Midbrain (tissue), 1 donor: ENCODE results near the gene PPP1R13B.

Experiments used
- DNase-seq: peaks from one replicate; lab custom pipeline; 2025; lab: John Stamatoyannopoulos, UW

The PPP1R13B gene

GRCh38 chr14:103775506-103775905 is 71.9 kb downstream of the PPP1R13B start:
- DNase-seq = peak; percentile 64

- DNase-seq = no peak
These were observed 73.9 kb downstream of the PPP1R13B start for GRCh38 chr14:103773521-103773920.

DNA sequence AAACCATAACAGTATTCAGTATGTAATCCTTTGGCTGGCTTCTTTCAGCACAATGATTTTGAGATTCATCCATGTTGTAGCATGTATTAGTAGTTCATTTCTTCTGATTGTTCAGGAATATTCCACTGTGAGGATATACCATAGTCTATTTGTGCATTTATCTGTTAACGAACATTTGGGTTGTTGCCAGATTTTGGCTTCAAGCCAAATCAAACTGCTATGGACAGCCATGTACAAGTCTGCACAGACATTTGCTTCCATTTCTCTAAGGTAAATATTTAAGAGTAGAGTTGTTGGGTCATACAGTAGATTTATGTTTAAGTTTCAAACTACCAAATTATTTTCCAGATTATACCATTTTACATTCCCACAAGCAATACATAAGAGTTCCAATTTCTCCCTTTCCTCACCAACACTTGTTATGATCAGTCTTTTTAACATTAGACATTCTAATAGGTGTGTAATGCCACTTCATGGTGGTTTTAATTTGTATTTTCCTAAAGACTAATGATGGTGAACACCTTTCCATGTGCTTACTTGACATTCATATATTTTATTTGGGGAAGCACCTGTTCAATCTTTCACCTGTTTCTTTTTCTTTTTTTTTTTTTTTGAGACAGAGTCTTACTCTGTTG is 75.2 kb downstream of the PPP1R13B start:
- DNase-seq = no peak

- no peak for DNase-seq
These were observed 76.5 kb downstream of the PPP1R13B start for GRCh38 chr14:103770902-103771301.

- DNase-seq = no peak
These were observed 76.9 kb downstream of the PPP1R13B start for GRCh38 chr14:103770500-103770899.

DNA sequence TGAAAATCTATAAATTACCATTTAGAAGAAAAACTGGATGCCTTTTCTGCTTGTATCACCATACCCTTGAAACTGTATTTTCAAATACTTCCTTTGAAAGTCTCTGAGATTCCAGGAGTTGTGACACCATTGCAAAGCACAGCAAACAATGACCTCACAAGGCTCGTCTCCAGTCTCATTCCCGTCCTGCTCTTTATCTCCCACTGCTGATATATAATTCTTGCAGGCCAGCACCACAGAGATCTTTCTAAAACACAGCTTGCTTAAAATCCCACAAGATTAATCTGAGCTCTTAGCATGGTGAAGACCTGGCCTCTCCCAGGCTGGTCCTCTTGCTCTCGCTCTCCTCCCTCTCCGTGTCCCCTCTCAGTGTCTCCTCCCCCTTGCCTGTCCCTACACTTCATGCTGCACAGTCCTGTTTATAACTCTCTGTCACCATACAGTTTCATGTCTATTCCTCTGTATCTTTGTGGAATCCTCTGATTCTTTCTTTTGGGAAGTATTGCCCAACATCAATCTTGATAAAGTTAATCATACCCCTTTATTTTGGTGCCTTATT is 80.0 kb downstream of the PPP1R13B start:
- no peak for DNase-seq

- no peak for DNase-seq
These were observed 81.8 kb downstream of the PPP1R13B start for GRCh38 chr14:103765526-103765925.

DNA sequence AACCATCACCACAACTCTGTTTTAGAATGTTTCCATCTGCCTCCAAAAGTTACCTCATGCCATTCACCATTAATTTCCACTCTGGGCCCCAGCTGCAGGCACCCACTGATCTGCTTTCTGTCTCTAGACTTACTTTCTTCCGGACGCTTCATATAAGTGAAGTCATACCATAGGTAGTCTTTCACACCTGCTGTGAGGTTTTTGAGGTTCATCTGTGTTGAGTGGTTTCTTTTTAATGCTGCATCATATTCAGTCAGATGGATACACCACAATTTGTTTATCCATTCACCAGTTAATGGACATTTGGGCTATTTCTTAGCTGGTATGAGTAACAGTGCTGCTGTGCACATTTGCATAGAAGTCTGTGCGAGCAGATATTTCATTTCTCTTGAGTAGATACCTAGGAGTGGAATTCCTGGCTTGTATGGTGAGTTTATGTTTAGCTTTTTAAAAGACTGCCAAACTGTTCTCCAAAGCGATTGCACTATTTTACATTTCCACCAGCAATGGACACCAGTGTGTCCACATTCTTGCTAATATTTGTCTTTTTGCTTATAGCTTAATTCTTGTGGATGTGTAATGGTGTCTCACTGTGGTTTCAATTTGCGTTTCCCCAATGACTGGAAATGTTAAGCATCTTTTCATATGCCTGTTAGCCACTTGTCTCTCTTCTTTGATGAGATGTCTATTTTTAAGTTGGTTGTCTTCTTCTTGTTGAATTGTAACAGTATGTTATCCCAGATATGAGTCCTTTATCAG is 83.5 kb downstream of the PPP1R13B start:
- DNase-seq = no peak

DNA sequence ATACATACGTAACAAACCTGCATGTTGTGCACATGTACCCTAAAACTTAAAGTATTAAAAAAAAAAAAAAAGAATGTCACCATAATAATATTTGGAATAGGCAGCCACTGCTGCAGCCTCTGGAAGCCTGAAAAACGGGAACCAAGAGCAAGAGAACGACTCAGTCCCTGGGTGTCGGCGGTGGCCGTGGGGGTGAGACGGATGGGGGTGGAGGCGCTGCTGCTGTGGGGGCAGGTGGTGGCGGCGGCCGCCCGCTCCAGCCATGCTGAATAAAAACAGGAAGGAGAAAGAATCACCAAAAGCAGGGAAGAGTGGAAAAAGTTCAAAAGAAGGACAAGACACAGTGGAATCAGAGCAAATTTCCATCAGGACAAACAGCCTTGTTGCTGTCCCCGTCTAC is 84.8 kb downstream of the PPP1R13B start:
- DNase-seq = no peak

DNA sequence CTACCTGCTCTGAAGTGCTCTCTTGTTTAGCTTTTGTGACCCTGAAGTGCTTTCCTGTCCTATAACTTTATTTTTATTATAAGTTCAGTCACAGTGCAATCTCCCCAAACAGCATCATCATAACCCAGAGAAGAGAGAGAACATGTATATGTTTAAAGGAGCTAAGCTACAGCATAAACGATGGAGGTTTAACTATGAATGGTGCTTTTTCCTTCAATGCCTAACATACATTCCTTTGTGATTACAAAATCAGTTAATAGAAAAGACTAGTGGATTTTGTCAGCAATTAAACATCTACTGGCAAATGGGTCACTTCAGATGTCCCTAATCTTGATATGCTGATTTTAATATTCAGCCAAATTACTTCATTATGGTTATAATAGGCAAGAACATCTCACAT is 85.3 kb downstream of the PPP1R13B start:
- DNase-seq = no peak

DNA sequence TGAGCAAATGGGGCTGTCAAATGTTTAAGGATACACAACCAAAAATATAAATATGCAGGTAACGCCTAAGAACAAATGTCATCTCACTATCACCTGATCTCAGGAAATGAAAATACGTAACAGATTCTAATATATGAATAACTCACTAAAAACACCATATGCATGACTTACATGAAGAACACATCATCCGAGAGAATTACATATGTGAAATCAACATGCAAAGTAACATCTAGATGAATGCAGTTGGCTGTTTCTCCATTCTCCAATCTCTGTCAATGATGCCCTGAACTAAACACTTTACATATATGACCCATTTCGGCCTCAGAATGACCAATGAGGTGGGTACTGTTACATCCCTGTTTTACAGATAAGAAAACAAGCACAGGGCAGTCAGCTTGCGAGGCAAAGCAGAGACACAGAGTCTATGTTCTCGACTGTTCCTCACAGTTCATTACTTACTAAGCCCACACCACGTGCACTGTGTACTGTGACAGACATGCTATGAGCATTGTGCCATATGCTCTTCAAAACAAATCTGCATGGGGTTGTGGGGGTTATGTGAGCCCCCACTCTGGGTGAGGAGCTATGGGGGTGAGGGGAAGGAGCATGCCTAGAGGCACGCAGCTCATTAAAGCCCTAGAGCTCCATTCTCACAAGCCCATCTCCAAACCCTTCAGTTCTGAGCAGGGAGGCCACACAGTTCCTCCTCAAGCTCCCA is 89.2 kb downstream of the PPP1R13B start:
- DNase-seq = no peak

- DNase-seq = no peak
These were observed 92.3 kb downstream of the PPP1R13B start for GRCh38 chr14:103755060-103755459.

DNA sequence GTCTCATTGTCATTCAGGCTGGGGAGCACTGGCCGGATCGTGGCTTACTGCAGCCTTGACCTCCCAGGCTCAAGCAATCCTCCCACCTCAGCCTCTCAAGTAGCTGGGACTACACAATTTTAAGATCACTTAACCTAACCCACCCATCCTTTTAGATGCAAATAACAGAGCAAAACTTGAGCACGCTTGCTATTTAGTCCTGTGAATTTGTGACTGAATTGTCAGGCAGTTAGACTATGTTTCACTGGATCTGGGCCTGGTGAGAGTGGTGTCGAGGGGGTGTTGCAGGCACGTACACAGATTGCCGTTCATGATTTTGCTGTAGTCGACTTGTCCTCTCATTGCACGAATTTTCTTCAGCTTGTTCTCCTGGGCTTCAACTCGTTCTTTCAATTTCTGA is 93.6 kb downstream of the PPP1R13B start:
- no peak for DNase-seq

GRCh38 chr14:103749860-103750259 is 97.5 kb downstream of the PPP1R13B start:
- no peak for DNase-seq

DNA sequence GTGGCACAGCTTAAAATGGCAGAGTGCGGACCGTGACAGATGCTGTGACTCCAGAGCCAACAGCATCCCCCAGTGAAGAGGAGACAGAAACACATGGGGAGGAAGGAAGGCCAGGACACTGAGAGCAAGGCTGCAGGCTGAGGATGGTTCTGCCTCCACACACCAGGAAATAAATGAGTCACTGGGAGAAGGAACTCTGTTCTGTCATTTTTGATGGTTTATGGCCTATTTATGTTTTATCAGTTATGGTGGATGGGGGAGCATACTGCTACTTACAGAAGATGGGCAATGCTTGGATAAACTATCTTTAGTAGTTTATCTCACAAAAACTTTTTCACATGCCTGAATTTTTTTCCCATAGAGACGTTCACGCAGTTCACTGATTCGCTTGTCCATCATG is 97.9 kb downstream of the PPP1R13B start:
- DNase-seq = no peak

- no peak for DNase-seq
These were observed 98.9 kb downstream of the PPP1R13B start for GRCh38 chr14:103748534-103748857.

DNA sequence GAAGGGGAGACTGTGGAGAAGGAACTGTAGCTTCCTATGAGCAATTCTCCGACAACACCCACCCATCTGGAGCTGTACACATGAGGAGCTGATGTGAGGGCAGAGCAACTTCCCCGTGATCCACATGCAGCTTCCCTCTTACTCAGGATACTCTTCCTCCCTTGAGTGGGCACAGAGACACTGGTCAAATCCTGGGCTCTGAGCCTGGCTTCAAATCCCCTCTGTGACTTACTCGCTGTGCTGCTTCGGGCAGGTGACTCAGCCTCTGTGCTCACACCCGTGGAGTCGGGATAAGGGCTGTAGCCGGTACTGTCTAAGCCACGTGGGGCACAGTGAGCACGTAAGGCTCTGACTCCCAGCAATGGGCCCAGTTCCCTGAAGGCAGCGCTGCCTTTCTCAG is 100.7 kb downstream of the PPP1R13B start:
- DNase-seq = no peak

DNA sequence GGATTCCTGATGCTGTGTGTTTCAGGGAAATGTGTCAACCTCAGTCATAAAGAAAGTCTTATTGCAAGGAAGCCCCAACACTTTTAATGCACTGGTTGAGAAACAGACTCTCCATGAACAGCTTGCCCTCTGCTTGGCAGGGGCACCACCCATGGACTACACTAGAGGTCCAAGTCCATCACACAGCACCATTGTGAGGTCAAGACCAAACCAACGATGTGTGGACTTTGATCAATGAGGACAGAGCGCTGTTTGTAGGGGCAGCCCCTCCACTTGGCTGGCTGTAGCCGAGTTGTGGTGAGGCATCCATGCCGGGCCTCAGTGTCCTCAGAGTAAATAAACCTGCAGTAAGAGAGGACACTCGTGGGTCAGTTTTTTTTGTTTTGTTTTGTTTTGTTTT is 102.0 kb downstream of the PPP1R13B start:
- DNase-seq = no peak

DNA sequence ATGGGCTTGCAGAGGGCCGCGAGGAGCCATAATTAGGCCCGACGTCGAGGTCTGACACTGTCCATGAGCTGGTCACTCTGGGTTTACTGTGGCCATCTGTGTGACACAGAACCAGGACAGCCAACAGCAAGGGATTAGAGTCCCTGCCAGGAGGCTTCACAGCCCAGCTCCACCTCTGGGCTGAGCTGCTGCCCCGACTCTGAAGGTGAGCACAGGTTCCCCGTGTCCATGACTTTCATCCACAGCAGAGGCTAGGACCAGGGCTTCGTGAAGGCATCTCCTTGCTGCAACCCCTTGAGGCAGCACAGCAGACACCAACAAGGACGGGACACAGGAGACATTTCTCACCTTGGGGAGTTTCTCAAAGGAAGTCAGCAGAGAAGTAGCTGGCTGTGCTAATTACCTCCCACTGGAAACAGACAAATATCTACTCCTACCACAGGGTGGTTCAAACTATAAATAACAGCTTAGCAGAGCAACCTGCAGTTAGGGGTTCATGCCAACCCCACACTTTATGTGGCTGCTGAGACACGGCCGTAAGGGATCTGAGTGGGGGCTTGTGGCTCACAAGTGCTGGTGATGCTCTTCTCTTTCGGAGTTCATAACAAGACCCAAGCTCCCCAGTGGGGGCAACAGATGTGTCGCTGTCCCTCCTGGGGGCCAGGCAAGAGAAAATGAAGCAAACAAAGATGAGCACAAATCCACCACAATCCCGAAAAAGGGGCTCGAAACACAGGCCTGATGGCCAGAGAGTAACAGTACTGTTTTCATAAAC is 102.6 kb downstream of the PPP1R13B start:
- no peak for DNase-seq

GRCh38 chr14:103743691-103744090 is 103.7 kb downstream of the PPP1R13B start:
- DNase-seq = no peak

- no peak for DNase-seq
These were observed 104.7 kb downstream of the PPP1R13B start for GRCh38 chr14:103742499-103743255.
